B cell (primary cell): Measurements from ENCODE around the gene PRDM11. TPM values are rescaled to one million over a fixed set of nuclear protein-coding genes. Genes with fewer than 3 reads are reported as not detected.

Source experiments
- ATAC-seq: fragments of 200-7000 bp; cut with Tn5 transposase; one replicate; pipeline ENCODE4 v1.10.0; 2021; ENCODE audit warnings: low read depth, mild to moderate bottlenecking, moderate number of reproducible peaks, moderate library complexity
- CTCF ChIA-PET: fragments of 350-600 bp; sonication (Branson Sonifier 250); formaldehyde crosslinking; loops from one replicate; lab custom pipeline; 2021; ENCODE audit warnings: antibody characterized with exemption, inconsistent platforms; lab: Charles Lee
- POLR2A ChIA-PET: fragments of 350-600 bp; sonication (Branson Sonifier 250); formaldehyde crosslinking; loops from one replicate; lab custom pipeline; 2021; ENCODE audit warnings: antibody characterized with exemption; lab: Charles Lee
- DNase-seq: peaks from one replicate; pipeline ENCODE4 v3.0.0; 2013
- H2AFZ ChIP-seq: 2 replicates; pipeline ENCODE4 v1.6.1; 2012; ENCODE audit warnings: mild to moderate bottlenecking, low read depth, low read length; ENCODE audit not compliant: insufficient read depth, poor library complexity, severe bottlenecking
- H3K27ac ChIP-seq, 2 donors: 1 replicate in 1 of 2; 2 replicates in 1 of 2; pipeline ENCODE4 v1.5.1; 2012 to 2013; ENCODE audit warnings: low read length in 2 of 2, mild to moderate bottlenecking in 2 of 2, moderate library complexity in 1 of 2
- H3K27me3 ChIP-seq, 4 experiments: fragments of 200-600 bp in 1 of 4; sonication (generic) in 1 of 4; replicated peaks in 1 of 4; 1 replicate in 2 of 4; 2 replicates in 2 of 4; pipeline versions ENCODE4 v1.6.1 to v1.7.0; 2013 to 2016; ENCODE audit warnings: low read length in 3 of 4, mild to moderate bottlenecking in 2 of 4, mixed read lengths in 1 of 4, moderate library complexity in 1 of 4; ENCODE audit not compliant: insufficient read depth in 4 of 4, control insufficient read depth in 3 of 4; ENCODE audit errors: control extremely low read depth in 1 of 4
- H3K36me3 ChIP-seq, 2 experiments: replicated peaks in 1 of 2; 1 replicate in 1 of 2; 2 replicates in 1 of 2; pipeline versions ENCODE4 v1.6.1 to v1.7.1; 2013; ENCODE audit warnings: low read length in 1 of 2; ENCODE audit not compliant: insufficient read depth in 2 of 2, control insufficient read depth in 1 of 2; ENCODE audit errors: control extremely low read depth in 1 of 2, extremely low read depth in 1 of 2
- H3K4me1 ChIP-seq, 2 donors: fragments of 200-600 bp in 1 of 2; sonication (generic) in 1 of 2; 1 replicate in 1 of 2; 2 replicates in 1 of 2; pipeline versions ENCODE4 v1.5.1 to v1.6.1; 2013 to 2017; ENCODE audit warnings: low read length in 2 of 2; ENCODE audit not compliant: control insufficient read depth in 2 of 2, insufficient read depth in 2 of 2
- H3K4me2 ChIP-seq: replicated peaks from 2 replicates; pipeline ENCODE3; 2012; ENCODE audit warnings: mild to moderate bottlenecking, low read depth, low read length; ENCODE audit not compliant: poor library complexity, severe bottlenecking
- H3K4me3 ChIP-seq, 5 experiments: fragments of 200-600 bp in 1 of 5; sonication (generic) in 1 of 5; 1 replicate in 3 of 5; 2 replicates in 2 of 5; pipeline versions ENCODE4 v1.5.1 to v1.7.0; 2011 to 2016; ENCODE audit warnings: low read length in 4 of 5, mild to moderate bottlenecking in 4 of 5, low read depth in 2 of 5, control low read depth in 1 of 5, moderate library complexity in 1 of 5; ENCODE audit not compliant: insufficient read depth in 1 of 5; ENCODE audit errors: control extremely low read depth in 1 of 5, extremely low read depth in 1 of 5
- H3K79me2 ChIP-seq: fragments of 200-600 bp; sonication (generic); one replicate; pipeline ENCODE4 v1.6.0; 2016; ENCODE audit warnings: low read length; ENCODE audit not compliant: control insufficient read depth, insufficient read depth
- H3K9ac ChIP-seq: fragments of 200-600 bp; sonication (generic); 2 replicates; pipeline ENCODE4 v1.6.1; 2017; ENCODE audit warnings: mild to moderate bottlenecking, low read length, moderate library complexity
- H3K9me3 ChIP-seq, 3 donors: one replicate each; pipeline versions ENCODE4 v1.6.1 to v1.7.1; 2013; ENCODE audit warnings: low read length in 2 of 3; ENCODE audit not compliant: control insufficient read depth in 2 of 3, insufficient read depth in 1 of 3; ENCODE audit errors: control extremely low read depth in 1 of 3
- H4K20me1 ChIP-seq: 2 replicates; pipeline ENCODE4 v1.6.0; 2012; ENCODE audit warnings: mild to moderate bottlenecking, low read length; ENCODE audit not compliant: insufficient read depth, control insufficient read depth, poor library complexity, severe bottlenecking
- H3K27ac Mint-ChIP-seq: one replicate; pipeline ENCODE4 v1.8.0; 2021; ENCODE audit warnings: mixed read lengths
- H3K27me3 Mint-ChIP-seq: one replicate; pipeline ENCODE4 v1.8.0; 2021; ENCODE audit warnings: mixed read lengths
- H3K4me1 Mint-ChIP-seq: one replicate; pipeline ENCODE4 v1.8.0; 2021; ENCODE audit warnings: mixed read lengths
- H3K4me3 Mint-ChIP-seq: one replicate; pipeline ENCODE4 v1.8.0; 2021; ENCODE audit warnings: mixed read lengths
- H3K9me3 Mint-ChIP-seq: one replicate; pipeline ENCODE4 v1.8.0; 2022; ENCODE audit warnings: mixed read lengths; ENCODE audit not compliant: insufficient read depth
- EZH2 ChIP-seq: IDR thresholded peaks from 2 replicates; pipeline ENCODE4 v1.6.1; 2012; ENCODE audit warnings: borderline replicate concordance, low read depth, mild to moderate bottlenecking, moderate library complexity, low read length; ENCODE audit not compliant: insufficient read depth, poor library complexity, severe bottlenecking
- WGBS: methylation state at CpG from one replicate; pipeline ENCODE4 v1.1.5; 2013; ENCODE audit warnings: missing lambda C conversion rate; ENCODE audit not compliant: insufficient coverage; 5-methylcytosine and 5-hydroxymethylcytosine counted together
- intact Hi-C: fragments of 100-400 bp; cut with micrococcal nuclease; formaldehyde crosslinking; loops from one replicate; pipeline ENCODE4 v1.10.0; 2022
- polyA plus RNA-seq: library from polyadenylated mRNA; depleted of rRNA; stranded (reverse); fragments of >200 nt; gene quantifications from 2 replicates; pipeline ENCODE4 v1.2.3, GENCODE V29; 2012
- total RNA-seq, 2 donors: library from RNA; stranded (reverse); fragments of 120-200 nt in 1 of 2; gene quantifications; 1 replicate in 1 of 2; 2 replicates in 1 of 2; pipeline versions ENCODE4 v1.2.3 to v1.2.4, GENCODE V29; 2013 to 2022
- TF ChIP-seq, protein P1 (sequence below): fragments of 200-600 bp; IDR thresholded peaks from one replicate; pipeline ENCODE4 v1.8.0; 2022; ENCODE audit warnings: antibody characterized with exemption, mild to moderate bottlenecking

The PRDM11 gene
- total and polyA plus RNA-seq, 2 donors (not counting 1 experiment from before 2014, with no cell fraction given), result 9.5 to 26.2 TPM

DNA sequence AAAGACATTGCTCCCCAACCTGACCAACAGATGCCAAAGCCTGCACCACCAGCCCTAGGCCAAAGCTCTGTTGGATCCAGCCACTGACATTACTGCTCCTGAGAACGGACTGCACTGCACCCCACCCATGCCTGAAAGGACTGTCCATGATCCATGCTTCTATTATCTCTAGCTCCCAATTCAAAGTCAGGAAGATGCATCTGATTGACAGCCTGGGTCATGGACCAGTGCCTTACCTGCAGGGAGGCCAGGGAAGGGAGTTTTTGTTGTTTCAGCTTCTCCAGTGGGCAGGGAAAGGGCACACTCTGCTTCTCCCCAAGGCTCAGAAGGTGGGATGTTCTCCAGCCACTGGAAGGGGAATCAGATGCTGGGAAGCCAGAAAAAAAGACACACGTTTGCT, 4.8 kb upstream of the PRDM11 start:
- no peak overlapping the region for H3K9ac ChIP-seq
- intact Hi-C loops, result no loop called here
- H3K4me1 ChIP-seq, result peaks cover 9 to 12% of the 10 kb centered on the region in 2 donors
- no peak overlapping the region for H3K27ac Mint-ChIP-seq
- H3K79me2 ChIP-seq, result peaks cover 9% of the 10 kb centered on the region
- no peaks in the 10 kb centered on the region for H3K9me3 Mint-ChIP-seq
- ATAC-seq, result no peak
- H2AFZ ChIP-seq, result no peak overlapping the region
- POLR2A ChIA-PET, result no interaction called here
- DNase-seq, result no peak
- peaks cover 0 to 17% (median 8%) of the 10 kb centered on the region in 4 experiments for H3K27me3 ChIP-seq
- TF ChIP-seq EZH2, result no peak
- TF ChIP-seq, protein P1, sequence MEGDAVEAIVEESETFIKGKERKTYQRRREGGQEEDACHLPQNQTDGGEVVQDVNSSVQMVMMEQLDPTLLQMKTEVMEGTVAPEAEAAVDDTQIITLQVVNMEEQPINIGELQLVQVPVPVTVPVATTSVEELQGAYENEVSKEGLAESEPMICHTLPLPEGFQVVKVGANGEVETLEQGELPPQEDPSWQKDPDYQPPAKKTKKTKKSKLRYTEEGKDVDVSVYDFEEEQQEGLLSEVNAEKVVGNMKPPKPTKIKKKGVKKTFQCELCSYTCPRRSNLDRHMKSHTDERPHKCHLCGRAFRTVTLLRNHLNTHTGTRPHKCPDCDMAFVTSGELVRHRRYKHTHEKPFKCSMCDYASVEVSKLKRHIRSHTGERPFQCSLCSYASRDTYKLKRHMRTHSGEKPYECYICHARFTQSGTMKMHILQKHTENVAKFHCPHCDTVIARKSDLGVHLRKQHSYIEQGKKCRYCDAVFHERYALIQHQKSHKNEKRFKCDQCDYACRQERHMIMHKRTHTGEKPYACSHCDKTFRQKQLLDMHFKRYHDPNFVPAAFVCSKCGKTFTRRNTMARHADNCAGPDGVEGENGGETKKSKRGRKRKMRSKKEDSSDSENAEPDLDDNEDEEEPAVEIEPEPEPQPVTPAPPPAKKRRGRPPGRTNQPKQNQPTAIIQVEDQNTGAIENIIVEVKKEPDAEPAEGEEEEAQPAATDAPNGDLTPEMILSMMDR, result no peak
- H3K4me1 Mint-ChIP-seq, result peaks cover 12% of the 10 kb centered on the region
- no peak overlapping the region for H3K4me3 ChIP-seq
- H3K9me3 ChIP-seq, result peaks cover 0 to 5% (median 0%) of the 10 kb centered on the region in 3 donors
- peaks cover 30% of the 10 kb centered on the region for H3K27me3 Mint-ChIP-seq
- no peak overlapping the region for H3K4me3 Mint-ChIP-seq
- H3K36me3 ChIP-seq, result no peaks in the 10 kb centered on the region
- CTCF ChIA-PET, result no interaction called here
- no peak overlapping the region for H3K4me2 ChIP-seq
- H3K27ac ChIP-seq, result no peak overlapping the region
- no peaks in the 10 kb centered on the region for H4K20me1 ChIP-seq
- 85% methylated on average over 2 of the region's 2 CpGs for WGBS

- Histone ChIP-seq H4K20me1 (no peaks in the 10 kb centered on the region), H3K27ac (no peak overlapping the region), H3K9me3 (peaks cover 0 to 5% (median 0%) of the 10 kb centered on the region in 3 donors), H3K79me2 (peaks cover 14% of the 10 kb centered on the region), H3K36me3 (no peaks in the 10 kb centered on the region), H3K4me3 (no peak overlapping the region), H3K4me2 (no peak overlapping the region), H3K27me3 (peaks cover 0 to 17% (median 8%) of the 10 kb centered on the region in 4 experiments), H3K4me1 (peaks cover 10 to 14% of the 10 kb centered on the region in 2 donors), H2AFZ (no peak overlapping the region), H3K9ac (no peak overlapping the region)
- Mint-ChIP-seq H3K4me1 (peaks cover 12% of the 10 kb centered on the region), H3K27me3 (peaks cover 30% of the 10 kb centered on the region), H3K9me3 (no peaks in the 10 kb centered on the region), H3K27ac (no peak overlapping the region), H3K4me3 (no peak overlapping the region)
- ChIA-PET CTCF (interaction anchor here (1.0 to 1.4 kb wide), 3 partner anchors 32 to 215 kb away, joined by 3 to 5 read pairs (median 4); no protein-coding TSS in a partner anchor), POLR2A (no interaction called here)
- WGBS, result 100% methylated on average over 3 of the region's 4 CpGs
- intact Hi-C loops, result no loop called here
- ATAC-seq (no peak), DNase-seq (no peak)
- TF ChIP-seq EZH2, result no peak
- TF ChIP-seq, protein P1, result no peak
Observed at GRCh38 chr11:45142241-45143055, 4.0 kb upstream of the PRDM11 start.
